GM21528 (cell line): Measurements from ENCODE around the gene APBA3.

ENCODE experiments used
- ATAC-seq: cut with Tn5 transposase; IDR thresholded peaks from one replicate; pipeline ENCODE4 v1.9.1; 2021; ENCODE audit warnings: mild to moderate bottlenecking, moderate library complexity; ENCODE audit not compliant: unreplicated experiment, low FRiP score

The APBA3 gene

GRCh38 chr19:3721887-3722442 lies 39.5 kb downstream of the APBA3 start:
- no peak for ATAC-seq

- ATAC-seq = no peak
Measured at GRCh38 chr19:3721131-3721886, 40.2 kb downstream of the APBA3 start.

GRCh38 chr19:3720349-3720917 lies 41.1 kb downstream of the APBA3 start:
- no peak for ATAC-seq

- ATAC-seq = no peak
Measured at GRCh38 chr19:3719868-3720267, 41.6 kb downstream of the APBA3 start.

- no peak for ATAC-seq
Measured at GRCh38 chr19:3716147-3716668, 45.3 kb downstream of the APBA3 start.

GRCh38 chr19:3712663-3713611 lies 48.6 kb downstream of the APBA3 start:
- ATAC-seq = no peak

- ATAC-seq = no peak
Measured at GRCh38 chr19:3710265-3710812, 51.2 kb downstream of the APBA3 start.

GRCh38 chr19:3708207-3708931 lies 53.1 kb downstream of the APBA3 start, which contains the start of gene TJP3:
TJP3 (plus strand) TSS chr19:3708384; CDS start chr19:3728433, 20,049 bp downstream.
- ATAC-seq = no peak

GRCh38 chr19:3707868-3708206 lies 53.7 kb downstream of the APBA3 start:
- ATAC-seq = no peak

GRCh38 chr19:3701200-3701599 lies 60.3 kb downstream of the APBA3 start:
- no peak for ATAC-seq
